Activated naive CD8-positive, alpha-beta T cell treated with anti-CD3 and anti-CD28 coated beads, Interleukin-2, amount 50 U/mL, for 24 hours (primary cell): ENCODE results near the gene KDM3B.
"Not testable (repeated sequence)": the region's sequence is repeated elsewhere in the genome, so short reads cannot be mapped to it uniquely, and the experiment has no call there.

Source experiments
- ATAC-seq: fragments of 150-1000 bp; cut with Tn5 transposase; one replicate; pipeline ENCODE4 v1.10.0; 2021
- DNase-seq: peaks from one replicate; pipeline ENCODE4 v3.0.0; 2021
- H3K27ac Mint-ChIP-seq: one replicate; pipeline ENCODE4 v1.8.0; 2021; ENCODE audit warnings: mild to moderate bottlenecking, mixed read lengths
- H3K27me3 Mint-ChIP-seq: one replicate; pipeline ENCODE4 v1.8.0; 2021; ENCODE audit warnings: mixed read lengths
- H3K36me3 Mint-ChIP-seq: one replicate; pipeline ENCODE4 v1.8.0; 2021; ENCODE audit warnings: low read depth, mixed read lengths
- H3K4me1 Mint-ChIP-seq: one replicate; pipeline ENCODE4 v1.8.0; 2021; ENCODE audit warnings: mixed read lengths
- H3K4me3 Mint-ChIP-seq: one replicate; pipeline ENCODE4 v1.8.0; 2021; ENCODE audit warnings: mild to moderate bottlenecking, moderate library complexity, mixed read lengths
- H3K9me3 Mint-ChIP-seq: one replicate; pipeline ENCODE4 v1.8.0; 2021; ENCODE audit warnings: mixed read lengths

KDM3B gene

GRCh38 chr5:138352071-138352721, at the start of gene KDM3B:
TSS of gene KDM3B (plus strand) at chr5:138352685. CDS start at chr5:138352796, 111 bp downstream.
- peak within 1 kb of the TSS; percentile 92 for H3K4me3 Mint-ChIP-seq
- no peaks in the 10 kb centered on the region for H3K27me3 Mint-ChIP-seq
- ATAC-seq (peak; percentile 88), DNase-seq (peak; percentile 95)
- peaks cover 5% of the 10 kb centered on the region for H3K9me3 Mint-ChIP-seq
- H3K36me3 Mint-ChIP-seq = peaks cover 7% of the 10 kb centered on the region
- H3K4me1 Mint-ChIP-seq = peaks cover 45% of the 10 kb centered on the region
- H3K27ac Mint-ChIP-seq = peak within 1 kb of the TSS; percentile 91

- no peaks in the 10 kb centered on the region for H3K27me3 Mint-ChIP-seq
- DNase-seq = no peak
- no peak for ATAC-seq
Observed at GRCh38 chr5:138303372-138303771, 49.1 kb upstream of the KDM3B start.

GRCh38 chr5:138305797-138306196, 46.7 kb upstream of the KDM3B start:
- ATAC-seq = no peak
- H3K4me3 Mint-ChIP-seq = no peak overlapping the region
- H3K27ac Mint-ChIP-seq = no peak overlapping the region
- no peak for DNase-seq
- no peaks in the 10 kb centered on the region for H3K27me3 Mint-ChIP-seq
- no peaks in the 10 kb centered on the region for H3K9me3 Mint-ChIP-seq
- H3K36me3 Mint-ChIP-seq = no peaks in the 10 kb centered on the region
- H3K4me1 Mint-ChIP-seq = no peaks in the 10 kb centered on the region

More at GRCh38 chr5:138303372-138303771, 49.1 kb upstream of the KDM3B start:
- Mint-ChIP-seq H3K27ac (no peak overlapping the region), H3K9me3 (peaks cover 6% of the 10 kb centered on the region), H3K4me3 (no peak overlapping the region), H3K4me1 (no peaks in the 10 kb centered on the region), H3K36me3 (no peaks in the 10 kb centered on the region)

GRCh38 chr5:138315751-138316278, 36.7 kb upstream of the KDM3B start:
- Mint-ChIP-seq H3K4me3 (no peak overlapping the region), H3K27ac (no peak overlapping the region), H3K4me1 (no peaks in the 10 kb centered on the region), H3K36me3 (no peaks in the 10 kb centered on the region), H3K27me3 (no peaks in the 10 kb centered on the region), H3K9me3 (no peaks in the 10 kb centered on the region)
- ATAC-seq (no peak), DNase-seq (no peak)

GRCh38 chr5:138316355-138316754, 36.1 kb upstream of the KDM3B start:
- Mint-ChIP-seq H3K4me1 (no peaks in the 10 kb centered on the region), H3K9me3 (no peaks in the 10 kb centered on the region), H3K27me3 (no peaks in the 10 kb centered on the region), H3K36me3 (no peaks in the 10 kb centered on the region), H3K27ac (no peak overlapping the region), H3K4me3 (no peak overlapping the region)
- DNase-seq (no peak), ATAC-seq (no peak)

- H3K9me3 Mint-ChIP-seq, ATAC-seq, H3K4me3 Mint-ChIP-seq, H3K4me1 Mint-ChIP-seq, H3K27ac Mint-ChIP-seq, H3K36me3 Mint-ChIP-seq, H3K27me3 Mint-ChIP-seq, DNase-seq: not testable (repeated sequence)
Observed at GRCh38 chr5:138318211-138318610, 34.3 kb upstream of the KDM3B start.

- peak overlapping the region; percentile 91 for H3K27ac Mint-ChIP-seq
- peaks cover 2% of the 10 kb centered on the region for H3K36me3 Mint-ChIP-seq
- H3K27me3 Mint-ChIP-seq = no peaks in the 10 kb centered on the region
- DNase-seq = no peak
- H3K4me1 Mint-ChIP-seq = peaks cover 19% of the 10 kb centered on the region
- ATAC-seq = no peak
- peak overlapping the region; percentile 91 for H3K4me3 Mint-ChIP-seq
- no peaks in the 10 kb centered on the region for H3K9me3 Mint-ChIP-seq
Observed at GRCh38 chr5:138330813-138331448, 21.6 kb upstream of the KDM3B start.

- Mint-ChIP-seq H3K27me3 (no peaks in the 10 kb centered on the region), H3K9me3 (no peaks in the 10 kb centered on the region), H3K4me1 (peaks cover 21% of the 10 kb centered on the region), H3K27ac (peak within 1 kb of the TSS; percentile 91), H3K4me3 (peak within 1 kb of the TSS; percentile 91), H3K36me3 (peaks cover 2% of the 10 kb centered on the region)
- DNase-seq (peak; percentile 96), ATAC-seq (peak; percentile 100)
Observed at GRCh38 chr5:138331449-138332368, 20.8 kb upstream of the KDM3B start, which contains the start of gene CDC25C. TSS of gene CDC25C (minus strand) at chr5:138331804. CDS start at chr5:138331180, 624 bp downstream.

- Mint-ChIP-seq H3K9me3 (no peaks in the 10 kb centered on the region), H3K4me3 (no peak overlapping the region), H3K27ac (no peak overlapping the region), H3K27me3 (no peaks in the 10 kb centered on the region), H3K4me1 (peaks cover 46% of the 10 kb centered on the region), H3K36me3 (peaks cover 2% of the 10 kb centered on the region)
- DNase-seq (no peak), ATAC-seq (no peak)
Observed at GRCh38 chr5:138334867-138335447, 17.5 kb upstream of the KDM3B start.

- DNase-seq = no peak
- Mint-ChIP-seq H3K36me3 (peaks cover 4% of the 10 kb centered on the region), H3K9me3 (no peaks in the 10 kb centered on the region), H3K27ac (peak overlapping the region; percentile 96), H3K4me3 (peak overlapping the region; percentile 93), H3K4me1 (peaks cover 46% of the 10 kb centered on the region), H3K27me3 (no peaks in the 10 kb centered on the region)
- ATAC-seq = peak; percentile 22
Observed at GRCh38 chr5:138336952-138337684, 15.4 kb upstream of the KDM3B start.

- Mint-ChIP-seq H3K4me1 (peaks cover 43% of the 10 kb centered on the region), H3K9me3 (no peaks in the 10 kb centered on the region), H3K36me3 (peaks cover 4% of the 10 kb centered on the region), H3K27me3 (no peaks in the 10 kb centered on the region), H3K27ac (peak within 1 kb of the TSS; percentile 96), H3K4me3 (peak within 1 kb of the TSS; percentile 93)
- peak; percentile 94 for DNase-seq
- peak; percentile 90 for ATAC-seq
Observed at GRCh38 chr5:138337685-138338410, 14.6 kb upstream of the KDM3B start, which contains the start of gene FAM53C. TSS of gene FAM53C (plus strand) at chr5:138338266. CDS start at chr5:138341336, 3,070 bp downstream.

- DNase-seq (peak; percentile 18), ATAC-seq (peak; percentile 3)
- Mint-ChIP-seq H3K4me1 (peaks cover 43% of the 10 kb centered on the region), H3K27ac (peak overlapping the region; percentile 93), H3K4me3 (peak overlapping the region; percentile 93), H3K27me3 (no peaks in the 10 kb centered on the region), H3K36me3 (peaks cover 8% of the 10 kb centered on the region), H3K9me3 (no peaks in the 10 kb centered on the region)
Observed at GRCh38 chr5:138338411-138339090, 13.9 kb upstream of the KDM3B start.
